Femur (tissue), 1 donor: ENCODE results near the gene SERPINB3.
"Not testable (repeated sequence)": the region's sequence is repeated elsewhere in the genome, so short reads cannot be mapped to it uniquely, and the experiment has no call there.

Experiments
- DNase-seq: peaks from one replicate; pipeline ENCODE4 v3.0.0-alpha.2; 2017

The SERPINB3 gene

DNA sequence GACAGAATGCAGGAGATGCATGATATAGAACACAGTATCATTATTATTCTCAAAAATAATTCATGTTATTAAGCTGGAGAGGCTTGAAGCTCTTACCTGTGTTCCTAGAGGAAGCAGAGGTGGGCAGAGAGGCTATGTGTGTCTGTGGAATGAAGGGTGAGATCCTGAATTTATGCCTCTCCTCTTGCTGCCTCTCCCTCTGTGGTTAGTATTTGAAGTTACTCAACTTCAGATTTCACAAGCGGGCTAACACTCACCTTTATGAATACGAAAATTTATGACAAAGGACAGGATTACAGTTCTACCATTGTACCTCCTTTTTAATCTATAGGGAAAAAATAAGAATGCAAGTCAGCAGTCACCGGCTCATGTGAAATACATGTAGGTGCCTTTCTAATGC, at the start of gene SERPINB3:
TSS of gene SERPINB3 (minus strand) at position 144 of the 400 bp plus-strand sequence. CDS start 677 bp downstream, outside the sequence.
- DNase-seq, result not testable (repeated sequence)

DNA sequence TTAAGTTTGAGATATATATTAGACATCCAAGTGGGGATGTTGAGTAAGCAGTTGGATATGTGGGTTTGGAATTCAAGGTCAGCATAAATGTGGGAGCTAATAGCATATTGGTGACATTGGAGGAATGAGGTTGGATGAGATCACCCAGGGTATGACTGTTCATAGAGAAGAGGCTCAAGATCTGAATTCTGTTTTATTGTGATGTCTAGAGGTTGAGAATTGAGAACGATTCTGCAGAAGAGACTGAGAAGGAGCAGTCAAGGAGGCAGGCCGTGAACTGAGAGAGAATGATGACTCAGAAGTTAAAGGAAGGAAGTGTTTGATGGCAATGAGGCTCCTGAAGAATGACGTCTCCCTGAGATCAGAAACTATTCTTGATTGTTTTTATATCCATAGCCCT, 47.0 kb upstream of the SERPINB3 start:
- DNase-seq, result no peak

DNA sequence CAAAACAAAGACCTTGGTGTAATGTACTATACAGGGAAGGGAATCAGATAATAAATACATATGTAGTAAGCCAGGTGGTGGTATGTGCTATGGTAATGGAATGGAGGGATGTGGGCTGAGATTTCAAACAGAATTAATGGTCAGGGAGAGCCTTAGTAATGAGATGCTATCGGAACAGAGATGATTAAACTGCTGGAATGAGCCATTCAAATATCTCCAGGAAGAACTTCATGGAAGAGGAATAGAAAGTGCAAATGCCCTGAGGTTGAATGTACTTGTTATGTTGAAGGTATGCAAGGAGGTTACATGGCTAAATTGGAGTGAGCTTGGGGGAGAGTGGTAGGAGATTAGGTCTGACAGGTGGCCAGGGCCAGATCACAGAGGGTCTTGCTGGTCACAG, 46.1 kb upstream of the SERPINB3 start:
- no peak for DNase-seq

DNA sequence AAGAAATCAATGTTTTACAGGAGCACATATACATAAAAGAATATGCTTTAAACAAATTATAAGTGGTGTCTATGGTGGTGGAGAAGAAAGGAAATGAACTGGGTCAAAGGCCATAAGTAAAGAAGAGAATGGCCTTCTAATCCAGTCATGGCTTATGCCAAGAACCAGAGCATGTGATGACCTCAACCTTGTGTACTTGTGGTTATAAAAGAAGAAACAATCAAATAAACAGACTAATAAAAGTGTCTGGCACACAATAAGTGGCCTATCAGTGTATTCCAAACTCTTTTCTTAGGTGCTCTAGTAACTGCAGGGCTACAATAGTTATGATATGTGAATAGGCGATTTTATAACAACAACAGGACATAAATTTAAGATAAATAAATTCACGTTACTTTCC, 43.7 kb upstream of the SERPINB3 start:
- DNase-seq, result no peak

DNA sequence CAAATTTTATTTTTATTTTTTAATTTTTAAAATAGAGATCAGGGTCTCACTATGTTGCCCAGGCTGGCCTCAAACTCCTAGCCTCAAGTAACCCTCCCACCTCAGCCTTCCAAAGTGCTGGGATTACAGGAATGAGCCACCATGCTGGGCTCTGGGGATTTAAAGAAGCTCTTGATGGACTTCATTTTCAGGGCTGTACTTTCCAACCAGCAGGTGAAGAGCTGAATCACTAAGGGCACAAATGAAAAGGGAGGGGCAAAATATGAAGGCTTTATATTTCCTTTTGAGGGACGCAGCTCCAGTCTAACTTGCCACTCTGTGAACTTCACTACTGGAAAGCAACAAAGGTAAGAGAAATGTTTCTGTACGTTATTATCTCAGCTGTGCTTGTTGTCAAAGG, 41.0 kb upstream of the SERPINB3 start, which contains the start of gene SERPINB11:
TSS of gene SERPINB11 (plus strand) at position 301 of the 400 bp plus-strand sequence. CDS start 7,234 bp downstream, outside the sequence.
- DNase-seq, result no peak

DNA sequence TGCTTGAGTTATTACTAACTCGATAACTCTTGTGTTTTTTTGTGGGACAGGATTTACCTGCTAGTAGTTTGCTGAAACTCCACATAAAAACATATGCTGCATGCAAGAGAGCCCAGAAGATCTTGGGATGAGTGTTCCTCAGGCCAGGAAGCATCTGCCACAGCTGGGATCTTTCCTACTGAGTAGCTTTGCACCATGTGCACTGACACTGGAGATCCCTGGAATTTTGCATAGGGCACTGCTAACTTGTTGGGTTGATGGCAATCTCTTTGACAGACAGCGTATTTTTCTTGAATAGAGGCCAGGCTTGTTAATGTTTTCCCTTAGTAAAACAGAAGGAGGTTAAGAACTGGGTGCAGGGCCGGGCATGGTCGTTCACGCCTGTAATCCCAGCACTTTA, 40.3 kb upstream of the SERPINB3 start:
- no peak for DNase-seq

DNA sequence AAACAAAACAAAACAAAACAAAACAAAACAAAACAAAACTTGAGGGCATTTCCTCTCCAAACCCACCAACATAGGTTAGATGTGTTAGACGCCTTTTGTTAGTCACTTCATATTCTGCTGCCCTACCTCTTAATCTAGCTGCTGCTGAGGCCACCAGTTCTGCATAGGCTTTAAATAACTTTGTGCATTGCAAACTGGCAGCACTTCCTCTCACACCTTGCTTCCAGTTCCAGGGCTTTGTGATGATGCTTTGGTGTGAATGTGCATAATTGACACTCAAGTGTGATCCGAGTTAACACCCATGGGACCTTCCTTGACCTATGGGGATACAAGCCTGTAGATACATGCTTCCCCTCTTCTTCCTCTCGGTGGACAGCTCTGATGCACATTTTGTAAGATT, 38.8 kb upstream of the SERPINB3 start:
- DNase-seq, result no peak

DNA sequence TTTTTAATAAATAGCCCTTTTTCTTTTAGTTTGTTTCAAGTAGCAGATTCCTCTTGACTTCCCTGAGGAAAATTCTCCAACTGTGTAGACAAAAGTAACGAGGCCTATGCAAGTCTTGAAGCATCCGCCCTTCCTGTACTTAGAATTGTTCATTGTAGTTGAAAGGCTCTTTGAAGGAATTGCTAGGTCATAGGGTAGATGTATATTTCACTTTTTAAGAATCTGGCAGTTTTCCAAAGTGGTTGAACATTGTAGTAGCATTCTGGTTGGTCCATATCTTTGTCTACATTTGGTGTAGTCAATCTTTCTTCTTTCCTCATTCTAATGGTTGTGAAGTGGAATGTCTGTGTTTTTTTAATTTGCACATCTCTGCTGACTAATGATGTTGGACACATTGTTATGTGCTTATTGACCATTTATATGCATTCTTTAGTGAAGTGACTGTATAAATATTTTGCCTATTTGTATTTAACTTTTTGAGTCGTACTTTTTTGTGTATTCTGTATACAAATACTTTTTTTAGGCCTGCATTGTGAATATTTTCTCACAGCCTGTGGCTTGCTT, 35.5 kb upstream of the SERPINB3 start:
- no peak for DNase-seq

DNA sequence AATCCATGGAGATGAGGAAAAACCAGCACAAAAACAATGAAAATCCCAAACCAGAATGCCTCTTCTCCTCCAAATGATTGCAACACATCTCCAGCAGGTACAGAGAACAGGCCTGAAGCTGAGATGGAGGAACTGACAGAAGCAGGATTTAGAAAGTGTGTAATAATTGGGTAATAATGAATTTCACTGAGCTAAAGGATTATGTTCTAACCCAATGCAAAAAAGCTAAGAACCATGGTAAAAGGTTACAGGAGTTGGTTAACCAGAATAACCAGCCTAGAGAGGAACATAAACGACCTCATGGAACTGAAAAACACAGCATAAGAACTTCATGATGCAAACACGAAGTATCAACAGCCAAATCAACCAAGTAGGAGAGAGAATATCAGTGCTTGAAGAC, 27.4 kb upstream of the SERPINB3 start:
- no peak for DNase-seq

DNA sequence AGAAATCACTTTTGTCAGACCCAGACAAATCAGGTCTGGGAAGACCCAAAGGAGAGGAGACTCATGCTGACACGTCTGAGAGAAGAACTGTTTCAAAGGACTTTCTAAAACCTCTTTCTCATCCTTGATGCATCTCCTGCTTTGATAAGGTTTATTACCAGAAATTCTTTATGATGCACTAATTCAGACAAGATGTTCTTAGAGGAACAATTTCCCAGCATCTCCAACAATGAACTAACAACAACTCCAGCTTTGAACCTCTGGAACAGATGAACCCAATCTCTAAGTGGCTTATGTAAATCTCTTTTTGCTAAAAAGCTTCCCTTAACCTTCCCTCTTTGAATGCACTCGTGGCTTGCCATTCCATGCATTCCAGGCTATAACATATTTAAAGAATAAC, 25.2 kb upstream of the SERPINB3 start:
- no peak for DNase-seq

DNA sequence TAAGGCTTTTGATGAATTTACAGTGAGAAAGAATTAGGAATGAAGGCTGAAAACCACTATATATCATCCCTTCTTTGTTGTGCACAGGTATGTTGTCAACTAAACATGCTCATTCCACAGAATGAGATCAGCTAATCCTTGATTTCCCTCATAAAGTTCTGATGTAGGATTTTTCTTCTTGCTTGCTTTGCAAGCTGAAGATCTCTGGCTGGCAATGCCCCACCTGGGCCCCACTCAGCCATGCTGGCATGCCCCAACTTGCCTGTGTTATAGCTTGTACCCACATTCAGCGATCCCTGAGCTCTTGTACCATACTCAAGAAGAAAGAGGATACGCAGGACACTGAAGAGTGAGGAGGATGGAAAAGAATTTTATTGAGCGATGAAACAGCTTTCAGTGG, 23.0 kb upstream of the SERPINB3 start:
- no peak for DNase-seq

DNA sequence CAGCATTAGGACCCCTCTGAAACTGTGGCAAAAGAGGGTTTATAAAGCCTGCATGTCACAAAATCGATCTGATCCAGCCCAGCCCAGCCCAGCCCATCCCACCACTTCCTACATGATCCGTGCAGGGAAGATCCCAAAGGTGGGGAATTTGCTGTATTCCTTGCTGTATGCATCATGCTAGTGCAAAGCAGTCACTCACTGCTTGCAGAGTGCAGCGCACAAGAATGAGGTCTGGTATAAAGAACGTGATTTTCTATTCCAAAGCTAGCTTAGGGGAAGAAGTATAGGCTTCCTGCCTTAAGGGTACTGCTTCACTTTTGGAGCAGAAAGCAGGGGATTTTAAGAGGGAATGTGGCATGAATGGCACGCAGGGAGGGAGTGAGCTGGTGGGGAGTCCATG, 22.2 kb upstream of the SERPINB3 start:
- no peak for DNase-seq

DNA sequence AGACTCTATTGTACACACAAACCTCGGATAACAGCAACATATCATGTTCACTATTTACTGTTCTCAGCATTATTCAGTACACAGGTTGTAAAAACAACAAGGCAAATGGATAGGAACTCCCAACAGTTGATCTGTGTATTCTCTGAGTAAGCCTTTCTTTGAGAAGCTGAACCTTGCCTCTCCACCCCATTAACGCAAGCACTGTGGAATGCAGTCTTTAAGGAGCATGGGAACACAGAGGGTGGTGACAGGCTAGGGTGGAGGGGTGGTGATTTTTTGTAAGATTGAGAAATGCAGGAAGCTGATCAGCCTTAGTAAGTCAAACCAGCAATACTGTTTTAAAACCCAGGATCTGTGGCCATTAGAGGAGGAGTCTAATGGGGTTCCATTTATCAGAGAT, 21.5 kb upstream of the SERPINB3 start:
- no peak for DNase-seq

DNA sequence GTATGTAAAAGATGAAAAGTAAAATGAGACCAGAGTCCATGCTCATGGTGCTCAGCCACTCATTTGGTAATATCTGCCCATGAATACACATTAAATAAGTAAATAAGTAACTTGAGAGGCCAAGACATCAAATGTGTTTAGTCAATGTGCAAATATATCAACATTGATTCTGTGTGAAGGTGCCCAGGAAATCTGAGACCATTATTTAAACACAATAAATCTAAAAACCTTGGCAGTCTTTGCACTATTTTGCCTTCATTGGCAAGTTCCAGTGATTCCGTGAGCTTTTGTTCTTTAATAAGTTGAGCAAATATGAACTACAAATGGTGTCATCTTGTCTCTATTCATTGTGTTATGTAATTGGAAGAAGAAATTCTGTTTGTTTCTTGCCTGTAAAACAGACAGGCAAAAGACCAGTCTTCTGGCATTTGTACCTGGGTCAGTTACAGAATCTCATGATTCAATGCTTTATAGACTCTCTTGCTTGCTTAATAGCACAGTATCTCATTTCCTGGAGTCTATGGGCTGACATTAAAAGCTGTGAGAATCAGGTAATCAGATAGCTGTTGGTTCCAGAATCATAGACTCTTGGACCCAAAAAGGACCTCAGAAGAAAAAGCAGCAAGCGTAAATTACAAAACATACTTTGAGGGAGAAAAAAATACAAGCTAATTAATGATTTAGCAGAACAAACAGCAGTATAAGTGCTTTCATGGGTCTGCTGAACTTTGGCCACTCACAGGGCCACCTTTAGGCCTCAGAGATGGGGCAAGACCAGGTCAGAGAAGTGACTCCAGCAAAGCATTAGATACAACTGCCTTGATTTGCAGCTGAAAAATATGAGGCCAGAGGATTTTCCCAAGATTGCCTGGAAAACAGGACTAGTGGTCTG, 20.0 kb upstream of the SERPINB3 start:
- no peak for DNase-seq

DNA sequence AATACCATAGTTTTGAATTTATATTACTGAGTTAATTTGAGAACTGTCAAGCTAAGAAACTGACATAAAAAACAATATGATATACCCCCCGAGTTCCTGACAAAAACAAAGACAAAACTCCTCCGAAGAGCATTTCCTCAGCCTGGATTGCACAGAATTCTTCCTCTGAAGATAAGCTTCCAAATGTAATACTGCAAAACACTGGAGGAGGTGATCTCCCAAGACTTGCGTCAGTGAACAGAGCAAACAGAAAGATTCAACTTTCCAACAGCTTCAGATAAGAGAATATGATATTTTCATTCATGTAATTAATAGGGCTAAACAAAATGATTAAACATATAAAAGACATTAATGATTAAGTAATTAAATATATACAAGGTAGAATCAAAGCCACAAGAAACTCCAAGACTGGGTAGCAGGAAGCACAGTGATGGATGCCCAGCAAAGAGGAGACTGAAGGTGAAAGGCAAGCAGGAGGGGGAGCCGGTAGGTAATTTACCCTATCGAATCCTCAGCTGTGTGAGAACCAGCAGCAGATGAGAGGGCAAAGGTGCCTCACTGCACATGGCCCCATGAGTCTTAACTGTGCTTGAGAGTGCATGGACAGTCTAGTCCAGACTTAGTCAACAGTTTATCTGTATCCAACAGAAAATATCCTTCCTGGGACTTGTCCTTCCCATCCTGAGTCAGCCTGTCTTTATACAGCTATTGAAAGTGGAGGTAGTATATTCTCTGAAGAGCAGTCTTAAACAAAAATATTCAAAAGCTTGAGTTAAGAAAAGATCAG, 18.3 kb upstream of the SERPINB3 start:
- no peak for DNase-seq

DNA sequence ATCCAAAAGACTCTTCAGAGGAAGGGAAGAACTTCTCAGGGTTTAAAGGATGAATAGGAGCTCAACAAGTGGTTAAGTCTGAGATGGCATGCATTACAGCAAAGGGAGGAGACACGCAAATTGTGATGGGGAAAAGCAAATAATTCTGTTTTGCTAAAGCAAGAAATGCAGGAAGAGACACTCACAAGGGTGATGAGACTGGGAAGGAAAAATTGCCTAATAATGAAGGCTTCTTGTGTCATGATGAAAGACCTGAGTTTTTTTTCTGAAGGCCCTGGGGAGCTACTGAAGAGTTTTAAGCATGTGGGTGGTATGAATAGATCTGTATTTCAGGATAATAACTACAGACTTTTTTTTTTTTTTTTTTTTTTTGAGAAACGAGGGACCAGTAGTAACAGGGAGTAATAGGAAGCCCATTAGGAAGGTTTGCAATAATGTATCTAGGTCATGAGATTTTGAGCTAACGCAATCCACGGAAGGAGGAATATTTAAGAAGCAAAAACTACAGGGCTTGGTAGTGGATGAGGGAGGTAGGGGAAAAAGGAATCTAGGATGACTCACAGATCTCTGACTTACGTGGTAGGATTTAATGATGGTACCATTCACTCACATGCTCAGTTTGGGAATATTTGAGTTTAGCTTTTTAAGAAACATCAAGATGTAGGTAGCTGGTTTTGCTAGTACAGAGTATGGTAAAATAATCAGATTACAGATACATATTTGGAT, 16.0 kb upstream of the SERPINB3 start:
- no peak for DNase-seq

DNA sequence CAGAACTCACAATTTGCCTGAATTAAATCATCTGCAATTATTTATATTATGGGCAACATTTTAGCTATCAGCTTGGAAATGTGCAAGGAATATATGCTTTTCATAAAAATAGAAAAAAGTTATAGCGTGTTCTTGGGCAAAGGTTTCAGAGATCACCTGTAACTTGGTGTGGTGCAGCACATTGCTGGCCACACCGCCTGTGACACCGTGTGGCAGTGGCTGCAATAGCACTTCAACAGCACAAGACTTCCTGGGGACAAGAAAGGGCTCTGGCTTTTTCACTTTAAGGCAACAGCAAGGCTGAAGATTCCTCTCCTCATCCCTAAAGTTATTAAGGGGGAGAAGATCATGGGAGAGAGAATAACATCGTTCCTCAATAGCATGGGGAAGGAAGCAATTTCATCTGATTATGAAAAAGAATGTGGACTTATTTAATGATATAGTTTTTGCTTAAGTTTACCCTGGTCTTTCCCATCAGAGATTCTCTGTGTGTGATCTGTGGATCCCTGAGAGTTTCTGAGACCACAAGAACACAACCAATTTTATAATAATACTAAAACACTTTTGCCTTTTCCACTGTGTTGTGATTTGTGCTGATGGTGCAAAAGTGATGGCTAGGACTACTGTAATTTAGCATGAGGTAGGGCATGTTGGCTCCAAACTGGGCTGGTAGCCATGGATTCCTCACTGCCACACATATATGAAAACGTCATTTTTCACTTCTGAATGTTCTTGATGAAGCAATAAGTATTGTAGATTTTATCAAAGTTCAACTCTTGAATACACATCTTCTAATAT, 15.0 kb upstream of the SERPINB3 start:
- no peak for DNase-seq

DNA sequence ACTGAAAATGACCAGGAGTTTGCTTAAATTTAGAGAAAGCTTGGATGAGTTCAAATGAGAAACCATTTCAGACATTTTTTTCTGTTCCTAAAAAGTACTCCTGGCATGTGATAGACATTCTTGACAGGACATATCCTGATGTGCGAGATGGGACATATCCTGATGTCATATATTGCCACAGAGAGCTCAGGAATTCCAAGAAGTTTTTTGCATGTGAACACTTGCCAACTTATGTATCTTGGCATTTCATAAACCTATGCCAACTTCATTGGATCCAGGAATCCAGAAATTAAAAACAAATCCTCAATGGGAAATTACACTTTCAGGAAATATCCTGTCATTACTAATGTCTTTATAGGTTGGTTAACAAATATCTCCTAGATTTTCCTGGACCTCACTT, 2.9 kb upstream of the SERPINB3 start:
- no peak for DNase-seq

DNA sequence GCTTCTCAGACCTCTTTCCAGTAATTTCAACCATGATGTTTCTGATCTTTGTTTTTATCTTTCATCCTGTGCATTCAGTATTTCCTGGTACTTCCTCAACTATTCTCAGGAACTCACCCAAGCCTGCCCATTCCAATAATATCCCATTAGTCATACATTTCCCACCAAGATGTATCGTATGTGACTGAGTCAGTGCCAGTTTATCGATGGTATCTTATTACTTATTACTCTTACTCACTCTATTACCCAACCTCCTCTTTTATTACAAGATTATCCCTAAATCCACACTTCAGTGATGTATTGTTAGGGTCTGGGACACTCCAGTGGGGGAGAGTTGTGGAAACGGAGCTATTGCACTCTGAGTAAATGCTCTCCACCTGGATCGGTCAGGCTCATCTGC, 2.8 kb downstream of the SERPINB3 start:
- DNase-seq, result not testable (repeated sequence)

DNA sequence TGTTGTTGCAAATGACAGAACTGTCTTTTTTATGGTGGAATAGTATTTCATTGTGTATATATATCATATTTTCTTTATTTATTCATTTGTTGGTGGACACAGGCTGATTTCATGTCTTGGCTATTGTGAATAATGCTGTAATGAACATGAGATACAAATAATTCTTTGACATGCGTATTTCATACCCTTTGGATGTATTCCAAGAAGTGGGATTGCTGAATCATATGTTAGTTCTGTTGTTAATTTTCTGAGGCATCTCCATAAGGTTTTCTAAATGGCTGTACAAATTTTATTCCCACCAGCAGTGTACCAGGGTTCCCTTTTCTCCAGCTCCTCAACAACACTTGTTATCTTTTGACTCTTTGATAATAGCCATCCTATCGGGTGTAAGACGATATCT, 11.4 kb downstream of the SERPINB3 start:
- DNase-seq, result not testable (repeated sequence)

DNA sequence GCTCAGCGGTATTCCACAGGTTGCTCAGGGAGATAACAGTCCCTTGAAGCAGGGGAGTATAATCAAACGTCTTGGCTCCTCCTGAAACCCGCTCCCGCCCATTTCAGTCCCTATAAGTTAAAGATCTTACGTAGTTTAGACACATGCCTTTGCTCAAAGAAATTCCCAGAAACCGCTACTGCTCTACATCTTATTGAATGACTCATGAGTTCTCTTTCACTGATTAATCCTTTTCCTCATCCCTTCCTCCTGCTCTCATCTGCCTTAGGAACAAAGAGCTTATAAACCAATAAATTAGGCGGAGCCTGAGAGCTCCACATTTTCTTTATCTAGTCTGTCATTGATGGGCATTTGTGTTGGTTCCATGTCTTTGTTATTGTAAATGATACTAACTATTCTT, 13.5 kb downstream of the SERPINB3 start:
- no peak for DNase-seq

DNA sequence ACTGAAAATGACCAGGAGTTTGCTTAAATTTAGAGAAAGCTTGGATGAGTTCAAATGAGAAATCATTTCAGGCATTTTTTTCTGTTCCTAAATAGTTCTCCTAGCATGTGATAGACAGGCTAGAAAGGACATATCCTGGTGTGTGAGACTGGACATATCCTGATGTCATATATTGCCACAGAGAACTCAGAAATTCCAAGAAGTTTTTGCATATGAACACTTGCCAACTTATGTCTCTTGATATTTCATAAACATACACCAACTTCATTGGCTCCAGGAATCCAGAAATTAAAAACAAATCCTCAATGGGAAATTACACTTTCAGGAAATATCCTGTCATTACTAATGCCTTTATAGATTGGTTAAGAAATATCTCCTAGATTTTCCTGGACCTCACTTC, 14.8 kb downstream of the SERPINB3 start:
- DNase-seq, result no peak
